DND-41 (cell line): ENCODE measurements around the gene MUC6.

Source experiments
- ATAC-seq: fragments of 200-7000 bp; cut with Tn5 transposase; 3 replicates; pipeline ENCODE4 v1.9.1; 2021; ENCODE audit warnings: low read depth; ENCODE audit not compliant: insufficient read depth
- DNase-seq: peaks from one replicate; pipeline ENCODE4 v3.0.0-alpha.2; 2020
- H2AFZ ChIP-seq: 2 replicates; pipeline ENCODE4 v1.6.0; 2012; ENCODE audit warnings: low read depth, low read length
- H3K27ac ChIP-seq: 2 replicates; pipeline ENCODE4 v1.5.1; 2012; ENCODE audit warnings: low read length, inconsistent platforms
- H3K27me3 ChIP-seq: fragments of 200-600 bp; sonication (generic); 2 replicates; pipeline ENCODE4 v1.6.0; 2012; ENCODE audit warnings: low read length, mild to moderate bottlenecking, inconsistent platforms; ENCODE audit not compliant: insufficient read depth, poor library complexity
- H3K36me3 ChIP-seq: 2 replicates; pipeline ENCODE4 v1.5.1; 2012; ENCODE audit warnings: low read length, inconsistent platforms; ENCODE audit not compliant: insufficient read depth
- H3K4me1 ChIP-seq: 2 replicates; pipeline ENCODE4 v1.5.1; 2012; ENCODE audit warnings: mild to moderate bottlenecking, low read length; ENCODE audit not compliant: insufficient read depth
- H3K4me2 ChIP-seq: 2 replicates; pipeline ENCODE4 v1.6.0; 2012; ENCODE audit warnings: mild to moderate bottlenecking, moderate library complexity, low read length, inconsistent platforms; ENCODE audit not compliant: insufficient read depth
- H3K4me3 ChIP-seq, 2 experiments: fragments of 200-600 bp in 1 of 2; shearing (Covaris generic) in 1 of 2; 2 replicates each; pipeline ENCODE4 v1.5.1; 2012 to 2016; ENCODE audit warnings: inconsistent platforms in 2 of 2, low read length in 2 of 2, mild to moderate bottlenecking in 2 of 2, low read depth in 1 of 2, moderate library complexity in 1 of 2
- H3K79me2 ChIP-seq: 2 replicates; pipeline ENCODE4 v1.6.0; 2012; ENCODE audit warnings: low read length, inconsistent platforms; ENCODE audit not compliant: insufficient read depth
- H3K9ac ChIP-seq: 2 replicates; pipeline ENCODE4 v1.6.0; 2012; ENCODE audit warnings: low read depth, mild to moderate bottlenecking, inconsistent platforms, low read length, moderate library complexity
- H3K9me3 ChIP-seq: 2 replicates; pipeline ENCODE4 v1.5.1; 2012; ENCODE audit warnings: low read length, moderate library complexity, mild to moderate bottlenecking, inconsistent platforms; ENCODE audit not compliant: insufficient read depth, severe bottlenecking
- H4K20me1 ChIP-seq: 2 replicates; pipeline ENCODE4 v1.6.0; 2012; ENCODE audit warnings: low read length; ENCODE audit not compliant: insufficient read depth
- EZH2 ChIP-seq: IDR thresholded peaks from 3 replicates; pipeline ENCODE4 v1.6.1; 2012; ENCODE audit warnings: borderline replicate concordance, low read depth, mild to moderate bottlenecking, moderate library complexity, low read length, inconsistent platforms; ENCODE audit not compliant: severe bottlenecking
- TF ChIP-seq, protein P1 (sequence below): IDR thresholded peaks from 2 replicates; pipeline ENCODE4 v1.5.1; 2012; ENCODE audit warnings: borderline replicate concordance, low read length, moderate library complexity, mild to moderate bottlenecking; ENCODE audit not compliant: poor library complexity, severe bottlenecking; ENCODE audit errors: extremely low read depth

The MUC6 gene

DNA sequence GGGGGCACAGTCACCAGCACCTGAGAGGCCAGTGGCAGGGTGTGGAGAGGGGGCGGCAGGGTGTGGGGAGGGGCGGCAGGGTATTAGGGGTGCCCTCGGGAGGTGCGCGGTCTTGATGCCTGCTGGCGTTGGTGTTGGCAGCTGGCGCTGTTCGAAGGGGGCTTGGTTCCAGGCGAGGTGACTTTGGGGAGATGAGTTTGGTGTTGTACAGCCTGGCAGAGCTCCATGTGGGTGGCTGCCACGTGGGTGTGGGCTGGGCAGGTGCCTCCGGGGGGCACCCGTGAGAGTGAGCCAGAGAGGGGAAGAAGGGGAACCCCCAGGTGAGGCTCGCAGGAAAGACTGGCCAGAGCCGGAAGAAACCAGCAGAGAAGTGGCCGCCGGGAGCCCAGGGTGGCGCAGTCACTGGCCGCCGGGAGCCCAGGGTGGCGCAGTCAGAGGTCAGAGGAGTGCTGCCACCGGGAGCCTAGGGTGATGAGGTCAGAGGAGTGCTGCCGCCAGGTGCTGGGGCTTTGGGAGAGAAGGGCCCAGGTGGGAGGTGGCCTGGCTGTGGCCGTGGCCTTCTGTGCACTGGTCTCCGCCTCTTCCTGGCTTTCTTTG, 44.7 kb downstream of the MUC6 start:
- TF ChIP-seq, protein P1, sequence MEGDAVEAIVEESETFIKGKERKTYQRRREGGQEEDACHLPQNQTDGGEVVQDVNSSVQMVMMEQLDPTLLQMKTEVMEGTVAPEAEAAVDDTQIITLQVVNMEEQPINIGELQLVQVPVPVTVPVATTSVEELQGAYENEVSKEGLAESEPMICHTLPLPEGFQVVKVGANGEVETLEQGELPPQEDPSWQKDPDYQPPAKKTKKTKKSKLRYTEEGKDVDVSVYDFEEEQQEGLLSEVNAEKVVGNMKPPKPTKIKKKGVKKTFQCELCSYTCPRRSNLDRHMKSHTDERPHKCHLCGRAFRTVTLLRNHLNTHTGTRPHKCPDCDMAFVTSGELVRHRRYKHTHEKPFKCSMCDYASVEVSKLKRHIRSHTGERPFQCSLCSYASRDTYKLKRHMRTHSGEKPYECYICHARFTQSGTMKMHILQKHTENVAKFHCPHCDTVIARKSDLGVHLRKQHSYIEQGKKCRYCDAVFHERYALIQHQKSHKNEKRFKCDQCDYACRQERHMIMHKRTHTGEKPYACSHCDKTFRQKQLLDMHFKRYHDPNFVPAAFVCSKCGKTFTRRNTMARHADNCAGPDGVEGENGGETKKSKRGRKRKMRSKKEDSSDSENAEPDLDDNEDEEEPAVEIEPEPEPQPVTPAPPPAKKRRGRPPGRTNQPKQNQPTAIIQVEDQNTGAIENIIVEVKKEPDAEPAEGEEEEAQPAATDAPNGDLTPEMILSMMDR = no peak
- TF ChIP-seq EZH2 = no peak

DNA sequence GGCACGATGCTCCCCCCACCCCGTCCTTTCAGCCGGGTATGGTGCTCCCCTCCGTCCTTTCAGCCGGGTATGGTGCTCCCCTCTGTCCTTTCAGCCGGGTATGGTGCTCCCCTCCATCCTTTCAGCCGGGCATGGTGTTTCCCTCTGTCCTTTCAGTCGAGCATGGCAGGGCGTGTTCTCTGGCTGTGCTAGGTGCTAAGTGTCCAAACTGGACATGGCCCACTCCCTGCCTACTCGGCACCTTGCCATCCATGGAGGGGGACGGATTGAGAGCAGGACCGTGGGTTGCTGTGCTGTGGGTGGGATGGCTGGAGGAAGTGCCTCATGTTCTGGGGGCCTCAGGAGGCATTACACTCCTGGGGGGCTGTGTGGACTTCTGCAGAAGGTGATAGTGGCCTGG, 45.5 kb downstream of the MUC6 start:
- ATAC-seq = no peak
- H3K4me3 ChIP-seq = no peak overlapping the region
- no peak for DNase-seq
- H2AFZ ChIP-seq = no peak overlapping the region
- H3K27ac ChIP-seq = no peak overlapping the region
- no peaks in the 10 kb centered on the region for H3K27me3 ChIP-seq
- TF ChIP-seq EZH2 = no peak
- TF ChIP-seq, protein P1 = no peak
- peaks cover 17% of the 10 kb centered on the region for H4K20me1 ChIP-seq
- no peak overlapping the region for H3K9ac ChIP-seq
- no peak overlapping the region for H3K4me2 ChIP-seq
- no peaks in the 10 kb centered on the region for H3K9me3 ChIP-seq
- no peaks in the 10 kb centered on the region for H3K4me1 ChIP-seq
- no peaks in the 10 kb centered on the region for H3K79me2 ChIP-seq
- H3K36me3 ChIP-seq = peaks cover 85% of the 10 kb centered on the region

More for the DNA sequence above, 44.7 kb downstream of the MUC6 start:
- H3K9ac ChIP-seq = no peak overlapping the region
- H3K27ac ChIP-seq = no peak overlapping the region
- peaks cover 21% of the 10 kb centered on the region for H4K20me1 ChIP-seq
- H3K4me3 ChIP-seq = no peak overlapping the region
- H3K36me3 ChIP-seq = peaks cover 85% of the 10 kb centered on the region
- H3K27me3 ChIP-seq = no peaks in the 10 kb centered on the region
- no peak for ATAC-seq
- no peaks in the 10 kb centered on the region for H3K4me1 ChIP-seq
- no peak for DNase-seq
- H3K4me2 ChIP-seq = no peak overlapping the region
- no peak overlapping the region for H2AFZ ChIP-seq
- no peaks in the 10 kb centered on the region for H3K9me3 ChIP-seq
- H3K79me2 ChIP-seq = no peaks in the 10 kb centered on the region

DNA sequence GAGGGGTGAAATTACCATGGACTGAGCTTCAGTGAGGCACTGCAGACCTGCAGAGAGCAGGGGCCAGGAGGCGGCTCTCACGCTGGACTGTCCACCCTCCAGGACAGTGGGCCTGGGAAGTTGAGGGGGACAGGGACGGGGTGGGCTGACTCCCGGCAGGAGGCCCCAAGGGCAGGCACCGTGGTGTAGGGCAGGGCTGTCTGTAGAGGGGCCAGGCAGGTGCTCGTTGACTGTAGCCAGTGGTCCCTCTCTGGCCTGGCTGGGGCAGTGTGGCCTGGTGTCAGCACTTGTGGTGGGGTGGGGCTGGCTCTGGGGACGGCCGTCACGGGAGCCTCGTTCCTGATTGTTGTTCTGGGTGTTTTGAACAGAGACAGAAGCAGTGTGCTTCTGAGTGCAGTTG, 46.4 kb downstream of the MUC6 start:
- no peak overlapping the region for H3K9ac ChIP-seq
- ATAC-seq (no peak), DNase-seq (no peak)
- H3K4me2 ChIP-seq = no peak overlapping the region
- no peaks in the 10 kb centered on the region for H3K4me1 ChIP-seq
- H2AFZ ChIP-seq = no peak overlapping the region
- peaks cover 11% of the 10 kb centered on the region for H4K20me1 ChIP-seq
- H3K79me2 ChIP-seq = no peaks in the 10 kb centered on the region
- H3K27ac ChIP-seq = no peak overlapping the region
- no peak overlapping the region for H3K4me3 ChIP-seq
- peaks cover 87% of the 10 kb centered on the region for H3K36me3 ChIP-seq
- no peaks in the 10 kb centered on the region for H3K9me3 ChIP-seq
- H3K27me3 ChIP-seq = no peaks in the 10 kb centered on the region
- TF ChIP-seq, protein P1 = no peak
- TF ChIP-seq EZH2 = no peak

DNA sequence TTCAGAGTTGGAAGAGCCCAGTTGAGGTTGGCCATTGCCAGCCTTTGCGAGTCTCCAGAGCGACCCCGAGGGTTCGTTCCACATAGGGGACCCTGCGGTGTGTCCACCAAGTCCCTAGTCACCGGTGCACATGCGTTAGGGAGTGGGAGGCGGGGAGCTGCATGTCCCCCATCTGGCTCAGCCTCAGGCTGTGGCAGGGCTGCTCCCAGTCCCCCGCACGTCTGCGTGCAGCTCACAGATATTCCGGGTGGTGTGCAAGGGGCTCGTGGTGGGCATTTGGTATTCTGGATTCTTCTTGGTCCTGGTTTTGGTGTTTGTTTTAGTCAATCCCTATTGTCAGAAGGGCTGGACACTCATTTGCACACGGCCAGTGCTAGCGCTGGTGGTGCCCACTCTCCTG, 48.8 kb downstream of the MUC6 start:
- H3K27me3 ChIP-seq = no peaks in the 10 kb centered on the region
- no peaks in the 10 kb centered on the region for H3K4me1 ChIP-seq
- no peaks in the 10 kb centered on the region for H3K79me2 ChIP-seq
- no peak for ATAC-seq
- H3K27ac ChIP-seq = no peak overlapping the region
- no peak overlapping the region for H3K4me3 ChIP-seq
- H4K20me1 ChIP-seq = peaks cover 11% of the 10 kb centered on the region
- H2AFZ ChIP-seq = no peak overlapping the region
- H3K36me3 ChIP-seq = peaks cover 81% of the 10 kb centered on the region
- no peak overlapping the region for H3K4me2 ChIP-seq
- TF ChIP-seq, protein P1 = no peak
- TF ChIP-seq EZH2 = no peak
- DNase-seq = no peak
- H3K9ac ChIP-seq = no peak overlapping the region
- H3K9me3 ChIP-seq = no peaks in the 10 kb centered on the region
